Measurements from ENCODE around the gene SELE.

- TF ChIP-seq POLR2A (IDR thresholded peaks at IDR 0.05) (no peak), CTCF (IDR thresholded peaks at IDR 0.05) (no peak)
Observed at GRCh38 chr1:169727307-169727706, 6.6 kb downstream of the SELE start.
